Activated naive CD4-positive, alpha-beta T cell treated with anti-CD3 and anti-CD28 coated beads, Interleukin-2, amount 50 U/mL, for 16 hours (primary cell): ENCODE measurements around the gene SPATA6L.
"Not testable (repeated sequence)": the region's sequence is repeated elsewhere in the genome, so short reads cannot be mapped to it uniquely, and the experiment has no call there.

Source experiments
- DNase-seq: peaks from one replicate; pipeline ENCODE4 v3.0.0-alpha.2; 2020

SPATA6L gene

DNA sequence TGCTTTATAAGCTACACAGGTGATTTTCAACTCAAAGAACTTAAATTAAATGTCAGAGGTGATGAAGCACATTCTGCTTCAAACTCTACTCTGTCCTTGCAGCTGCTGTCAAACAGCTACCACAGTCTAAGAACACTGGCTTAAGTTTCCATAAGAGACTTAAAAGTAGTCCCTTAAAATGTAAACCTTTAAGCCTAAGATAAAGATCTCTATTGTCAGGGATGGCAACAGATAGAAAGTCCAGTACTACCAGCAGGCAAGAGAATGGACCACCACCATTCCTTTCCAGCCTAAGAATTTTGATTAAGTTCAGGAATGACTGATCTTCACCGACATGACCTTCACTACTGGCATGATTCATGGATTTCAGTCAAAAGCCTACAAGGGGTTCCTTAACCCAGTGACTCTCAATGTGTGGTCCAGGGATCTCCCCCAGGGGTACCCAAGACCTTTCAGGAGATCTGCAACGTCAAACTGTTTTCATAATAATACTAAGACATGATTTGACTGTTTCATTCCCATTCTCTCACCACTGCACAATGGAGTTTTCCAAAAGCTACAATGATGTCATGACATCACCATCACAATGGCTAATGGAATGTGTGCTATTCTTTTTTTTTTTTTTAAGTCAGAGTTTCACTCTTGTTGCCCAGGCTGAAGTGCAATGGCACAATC is 45.3 kb downstream of the SPATA6L start:
- no peak for DNase-seq

DNA sequence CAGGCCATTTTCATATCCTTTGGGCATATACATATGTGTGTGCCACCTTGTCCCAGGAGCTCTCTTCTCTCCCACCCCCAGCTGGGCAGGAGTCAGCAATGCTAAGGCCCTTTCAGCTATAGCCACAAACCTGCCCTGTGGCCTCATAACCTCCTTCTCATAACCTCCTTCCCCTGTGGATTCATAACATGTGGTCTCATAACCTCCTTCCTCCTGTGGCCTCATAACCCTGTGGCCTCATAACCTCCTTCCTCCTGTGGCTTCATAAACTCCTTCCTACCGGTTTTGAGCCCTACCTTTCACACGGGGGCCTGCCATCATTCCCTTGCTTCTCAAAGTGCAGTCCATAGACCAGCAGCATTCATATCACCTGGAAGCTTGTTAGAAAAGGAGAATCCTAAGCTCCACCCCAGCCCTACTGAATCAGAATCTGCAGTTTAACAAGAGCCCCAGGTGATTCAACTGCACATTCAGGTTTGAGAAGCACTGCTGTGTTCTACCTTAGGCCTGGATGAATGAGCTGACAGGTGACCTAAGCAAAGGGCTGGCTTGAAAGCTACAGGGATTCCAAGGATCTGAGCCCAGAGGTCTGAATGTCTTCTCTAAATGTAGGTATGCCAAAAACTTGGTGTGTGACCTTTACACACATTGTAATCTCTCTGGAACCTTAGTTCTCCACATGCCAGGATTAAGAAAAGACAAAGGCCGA is 46.1 kb downstream of the SPATA6L start:
- DNase-seq, result no peak

DNA sequence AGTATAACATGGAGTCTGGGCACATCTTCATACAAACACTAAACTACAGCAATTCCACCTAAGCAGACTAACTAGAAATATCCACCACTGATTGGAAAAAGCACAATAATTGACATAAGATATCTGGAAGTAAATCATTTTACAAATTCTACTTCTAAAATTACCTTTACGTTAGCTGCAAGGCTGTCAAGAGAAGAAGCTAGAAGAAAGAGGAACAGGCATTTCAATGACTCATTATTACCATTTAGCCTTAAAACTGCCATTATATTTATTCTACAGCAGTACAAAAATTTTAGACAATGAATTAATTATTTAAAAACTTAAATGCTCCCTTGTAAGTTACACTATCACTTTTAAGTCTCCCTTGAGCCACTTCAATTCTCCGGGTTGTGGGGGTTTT is 47.6 kb downstream of the SPATA6L start:
- no peak for DNase-seq

DNA sequence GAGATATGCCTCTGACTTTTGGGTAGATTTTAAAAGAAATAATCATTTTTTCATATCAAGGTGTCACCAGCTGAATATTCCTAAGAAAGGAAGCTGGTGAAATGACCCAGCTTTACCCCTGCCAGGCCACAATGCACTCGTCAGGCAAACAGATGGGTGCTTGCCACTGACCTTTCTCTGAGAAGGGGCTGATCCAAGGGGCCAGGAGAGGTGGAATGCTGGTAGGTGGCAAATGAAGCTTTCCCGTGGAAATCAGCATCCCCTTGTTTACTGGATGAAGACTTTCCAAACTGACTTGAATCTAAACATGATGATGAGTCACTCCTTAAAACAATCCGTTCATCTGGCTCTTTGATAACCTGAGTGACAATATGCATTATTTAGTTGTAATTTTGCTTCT is 48.5 kb downstream of the SPATA6L start:
- no peak for DNase-seq

- no peak for DNase-seq
Measured at GRCh38 chr9:4615778-4616177, 50.5 kb downstream of the SPATA6L start.

DNA sequence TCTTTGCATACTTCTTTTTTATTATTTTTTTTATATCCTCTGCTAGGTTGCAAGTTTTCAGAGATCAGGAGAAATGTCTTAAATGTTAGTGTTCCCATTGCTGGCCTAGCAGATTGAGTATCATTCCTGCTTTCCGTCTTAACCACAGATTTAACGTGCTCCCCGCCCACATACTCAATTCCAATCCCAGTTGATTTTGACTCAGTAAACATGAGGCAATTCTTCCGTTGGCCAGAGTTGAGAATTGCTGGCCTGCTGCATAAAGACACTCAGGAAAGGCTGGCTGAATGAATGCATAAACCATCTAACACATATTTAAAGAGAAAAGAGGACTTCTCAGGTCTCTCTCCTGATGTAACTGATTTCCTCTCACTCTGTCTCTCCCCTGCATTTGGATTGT is 51.0 kb downstream of the SPATA6L start:
- DNase-seq, result no peak

GRCh38 chr9:4614627-4615026 is 51.7 kb downstream of the SPATA6L start:
- no peak for DNase-seq

DNA sequence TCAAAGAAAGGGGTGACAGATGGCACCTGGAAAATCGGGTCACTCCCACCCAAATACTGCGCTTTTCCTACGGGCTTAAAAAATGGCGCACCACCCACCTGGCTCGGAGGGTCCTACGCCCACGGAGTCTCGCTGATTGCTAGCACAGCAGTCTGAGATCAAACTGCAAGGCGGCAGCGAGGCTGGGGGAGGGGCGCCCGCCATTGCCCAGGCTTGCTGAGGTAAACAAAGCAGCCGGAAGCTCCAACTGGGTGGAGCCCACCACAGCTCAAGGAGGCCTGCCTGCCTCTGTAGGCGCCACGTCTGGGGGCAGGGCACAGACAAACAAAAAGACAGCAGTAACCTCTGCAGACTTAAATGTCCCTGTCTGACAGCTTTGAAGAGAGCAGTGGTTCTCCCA is 60.2 kb downstream of the SPATA6L start:
- not testable (repeated sequence) for DNase-seq

- peak; percentile 53 for DNase-seq
Measured at GRCh38 chr9:4604678-4605095, 61.6 kb downstream of the SPATA6L start.

DNA sequence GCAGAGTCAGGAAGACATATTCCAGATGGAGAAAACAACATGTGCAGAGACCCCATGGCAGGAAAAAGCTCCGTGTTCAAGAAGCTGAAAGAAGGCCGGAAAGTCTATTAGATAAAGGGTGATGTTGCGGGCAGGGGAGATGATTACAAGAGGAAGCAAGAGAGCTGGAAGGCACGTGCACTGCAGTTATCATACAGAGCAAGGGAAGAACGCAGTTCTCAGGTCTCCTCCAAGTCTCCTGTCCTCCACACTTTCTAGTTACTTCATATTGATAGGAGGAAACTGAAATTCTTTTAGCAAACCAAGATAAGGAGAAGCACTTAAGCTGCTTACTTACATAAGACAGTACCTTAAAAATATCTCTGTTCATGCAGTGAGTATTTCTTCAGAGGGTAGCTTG is 62.5 kb downstream of the SPATA6L start:
- no peak for DNase-seq

GRCh38 chr9:4600368-4600767 is 65.9 kb downstream of the SPATA6L start:
- no peak for DNase-seq

DNA sequence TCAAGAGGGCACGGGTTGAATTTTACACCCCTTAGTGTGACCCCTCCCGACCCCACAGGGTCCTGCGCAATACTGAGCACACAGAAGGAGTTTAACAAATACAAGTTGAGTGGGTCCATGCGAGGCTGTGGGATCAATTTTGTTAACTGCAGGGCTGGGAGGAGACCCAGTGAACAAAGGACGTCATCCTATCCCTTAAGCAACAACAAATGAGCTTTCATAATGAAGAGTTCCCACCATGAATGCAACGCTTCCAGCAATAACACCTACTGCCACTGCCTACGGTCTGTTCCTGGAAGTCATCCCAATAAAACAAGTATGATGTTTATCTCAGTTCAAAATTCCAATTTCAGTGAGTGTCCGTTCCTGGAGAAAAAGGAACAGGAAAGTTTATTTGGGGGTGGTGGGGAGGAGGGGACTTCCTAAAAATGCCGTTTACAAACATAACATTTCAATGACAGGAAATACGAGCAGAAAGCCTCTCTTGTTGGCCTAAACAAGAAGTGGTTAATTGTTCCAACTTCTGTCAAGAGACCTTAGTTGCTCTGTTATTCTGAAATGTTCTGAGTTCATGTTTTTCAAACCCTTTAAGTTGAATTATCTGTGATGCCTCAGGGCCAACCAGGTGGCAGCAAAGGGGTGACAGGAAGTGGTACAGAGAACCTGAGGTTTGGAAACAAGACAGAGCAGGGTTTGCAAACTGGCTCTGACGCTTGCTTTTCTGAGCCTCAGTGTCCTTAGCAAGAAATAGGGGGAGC is 69.9 kb downstream of the SPATA6L start:
- peak; percentile 35 for DNase-seq

- no peak for DNase-seq
Measured at GRCh38 chr9:4594994-4595393, 71.3 kb downstream of the SPATA6L start.

DNA sequence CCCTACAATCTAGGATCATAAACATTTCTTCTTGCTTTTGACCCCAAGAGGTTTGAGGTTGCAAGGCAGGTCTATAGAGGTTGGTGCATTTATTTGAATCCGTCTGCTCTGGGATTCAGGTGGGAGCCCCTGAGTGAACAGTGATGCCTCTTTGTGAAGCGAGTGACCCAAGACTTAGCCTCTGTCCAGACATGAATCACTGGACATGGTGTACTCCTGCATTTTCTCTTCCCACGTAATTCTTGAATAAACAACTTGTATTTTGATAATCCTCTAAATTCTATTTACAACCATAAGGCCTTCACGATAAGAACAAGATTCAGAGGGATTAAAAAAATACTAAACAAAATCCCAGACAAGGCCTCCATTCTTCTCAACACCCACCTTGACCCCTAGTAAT is 71.7 kb downstream of the SPATA6L start:
- no peak for DNase-seq

DNA sequence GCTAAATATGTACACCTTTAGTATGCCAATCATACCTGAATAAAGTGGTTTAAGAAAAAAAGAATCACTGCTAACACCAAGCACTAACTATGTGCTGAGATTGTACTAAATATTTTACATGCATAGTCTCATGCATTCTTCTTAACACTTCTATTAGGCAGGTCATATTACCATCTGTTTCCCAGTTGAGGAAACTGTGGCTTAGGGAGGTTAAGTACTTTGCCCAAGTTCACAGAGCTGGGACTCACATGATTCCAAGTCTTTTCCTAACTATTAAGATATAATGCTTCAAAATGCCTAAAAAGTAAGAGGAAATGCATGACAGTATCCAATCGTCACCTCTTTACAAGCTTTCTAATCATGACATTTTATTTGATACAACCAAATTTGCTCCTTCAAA is 73.4 kb downstream of the SPATA6L start:
- no peak for DNase-seq

GRCh38 chr9:4592295-4592694 is 74.0 kb downstream of the SPATA6L start:
- no peak for DNase-seq

DNA sequence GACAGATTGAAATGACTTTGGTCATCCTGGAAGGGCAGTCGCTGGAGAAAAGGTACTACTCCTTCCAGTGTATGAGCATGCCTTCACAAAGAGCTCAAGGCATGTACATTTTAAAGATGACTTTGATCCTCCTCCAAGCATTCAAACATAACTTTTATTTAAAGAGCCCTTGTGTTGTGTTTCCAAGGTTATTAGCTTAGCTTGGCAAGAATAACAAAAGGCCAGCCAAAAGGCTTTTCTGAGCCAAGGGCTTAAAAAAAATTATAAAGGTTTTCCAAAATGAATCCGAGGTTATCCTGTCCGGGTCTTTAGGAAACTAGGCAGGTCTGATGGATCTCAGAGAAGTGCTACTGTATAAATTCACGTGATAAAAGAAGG is 75.2 kb downstream of the SPATA6L start:
- no peak for DNase-seq

DNA sequence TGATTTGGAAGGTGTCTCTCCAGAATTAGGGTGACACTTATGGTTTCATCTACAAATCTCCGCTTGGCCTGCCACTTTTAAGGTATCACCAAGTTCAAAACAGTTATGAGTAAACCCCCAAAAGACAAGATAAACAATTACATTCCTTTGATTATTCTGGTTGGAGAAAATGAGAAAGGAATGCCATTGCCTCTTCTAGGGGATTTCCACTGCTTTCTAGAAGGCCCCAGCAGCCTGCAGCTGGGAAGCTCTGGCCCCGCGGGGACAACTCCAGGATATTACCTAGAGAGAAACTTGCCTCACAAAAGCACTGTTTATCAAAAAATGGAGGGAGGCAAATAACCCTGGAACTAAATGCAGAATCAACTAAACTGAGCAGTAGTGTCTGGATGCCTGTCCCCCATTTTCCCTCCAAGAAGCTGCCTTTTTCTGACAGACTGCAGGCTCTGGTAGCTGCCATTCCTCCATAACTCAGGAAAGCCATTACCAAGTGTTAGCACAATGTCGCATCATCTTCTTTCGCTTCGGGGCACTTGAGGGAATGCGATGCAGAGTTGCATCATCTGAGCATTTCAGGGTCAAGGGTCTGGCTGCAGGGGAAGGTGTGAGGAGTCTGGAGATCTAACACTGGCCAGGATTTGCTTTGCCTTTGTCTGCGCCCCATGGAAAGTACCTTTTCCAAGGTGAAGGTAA is 75.7 kb downstream of the SPATA6L start:
- DNase-seq, result no peak

DNA sequence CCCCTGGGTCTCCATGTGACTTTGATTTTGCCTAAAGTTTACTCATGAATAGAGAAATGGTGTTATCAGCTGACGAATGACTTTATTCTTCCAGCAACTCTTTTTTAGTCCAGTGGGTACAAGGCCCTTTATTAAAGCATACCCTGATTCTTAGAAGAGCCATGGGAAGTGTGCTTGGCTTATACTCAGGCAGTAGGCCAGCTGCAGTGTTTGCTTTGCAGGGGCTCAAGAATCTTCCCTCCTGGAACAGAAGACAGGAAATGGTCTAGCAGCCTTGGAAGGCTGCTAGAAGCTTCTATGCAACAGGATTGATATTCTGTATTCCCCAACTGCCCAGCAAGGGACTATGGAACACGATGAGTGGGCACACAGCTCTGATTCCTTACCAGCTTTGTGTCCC is 77.6 kb downstream of the SPATA6L start:
- DNase-seq, result no peak

DNA sequence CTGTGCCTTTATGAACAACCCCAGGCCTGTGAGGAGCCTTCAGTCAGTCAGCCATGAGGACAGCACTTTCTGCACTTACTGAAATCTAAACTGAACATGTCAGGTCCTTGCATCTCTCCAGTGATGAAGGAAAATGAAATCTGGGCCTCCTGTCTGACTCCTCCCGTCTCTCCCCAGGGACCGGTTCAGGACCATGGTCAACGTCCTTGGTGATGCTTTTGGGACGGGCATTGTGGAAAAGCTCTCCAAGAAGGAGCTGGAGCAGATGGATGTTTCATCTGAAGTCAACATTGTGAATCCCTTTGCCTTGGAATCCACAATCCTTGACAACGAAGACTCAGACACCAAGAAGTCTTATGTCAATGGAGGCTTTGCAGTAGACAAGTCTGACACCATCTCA is 81.1 kb downstream of the SPATA6L start:
- DNase-seq, result no peak

GRCh38 chr9:4584636-4585035 is 81.6 kb downstream of the SPATA6L start:
- no peak for DNase-seq

DNA sequence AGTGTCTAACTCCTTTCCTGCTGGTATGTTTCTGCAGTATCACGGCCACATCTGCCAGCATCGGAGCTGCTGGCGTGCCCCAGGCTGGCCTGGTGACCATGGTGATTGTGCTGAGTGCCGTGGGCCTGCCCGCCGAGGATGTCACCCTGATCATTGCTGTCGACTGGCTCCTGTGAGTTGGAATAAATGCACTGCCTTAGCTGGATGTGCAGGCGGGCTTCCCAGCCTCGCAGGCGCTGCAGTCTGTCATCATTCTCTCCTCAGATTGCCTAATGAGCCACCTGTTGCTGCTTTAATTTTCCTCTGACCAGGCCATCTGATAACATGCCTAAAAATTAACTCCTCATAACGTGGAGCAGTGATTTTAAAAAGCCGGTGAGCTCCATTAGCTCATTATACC is 83.3 kb downstream of the SPATA6L start:
- no peak for DNase-seq

GRCh38 chr9:4581861-4582565 is 84.3 kb downstream of the SPATA6L start:
- no peak for DNase-seq
